GM12864 (cell line): Measurements from ENCODE around the gene EED.

Source experiments
- DNase-seq: peaks from one replicate; pipeline ENCODE4 v3.0.0-alpha.2; 2011; ENCODE audit warnings: low read depth
- H3K4me3 ChIP-seq: 2 replicates; pipeline ENCODE4 v1.5.1; 2011; ENCODE audit warnings: mild to moderate bottlenecking, low read depth, low read length, control low read depth
- CTCF ChIP-seq: IDR thresholded peaks from 2 replicates; pipeline ENCODE4 v1.5.1; 2011; ENCODE audit warnings: low read depth, mild to moderate bottlenecking, moderate library complexity, low read length, control low read depth, inconsistent platforms; ENCODE audit errors: missing control alignments

The EED gene

DNA sequence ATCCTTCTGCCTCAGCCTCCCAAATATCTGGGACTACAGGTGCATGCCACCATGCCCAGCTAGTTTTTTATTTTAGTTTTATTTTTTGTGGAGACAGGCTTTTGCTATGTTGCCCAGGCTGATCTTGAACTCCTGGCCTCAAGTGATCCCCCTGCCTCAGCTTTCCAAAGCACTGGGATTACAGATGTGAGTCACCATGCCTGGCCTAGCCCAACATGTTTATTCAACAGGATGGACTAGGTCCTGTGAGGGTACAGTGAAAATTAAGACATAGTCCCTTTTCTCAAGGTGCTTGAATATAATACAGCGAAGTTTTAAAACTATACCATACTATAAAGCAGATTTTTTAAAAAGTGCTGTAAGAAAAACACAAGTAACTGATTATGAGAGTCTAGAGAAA is 45.2 kb upstream of the EED start:
- DNase-seq = no peak
- H3K4me3 ChIP-seq = no peak overlapping the region
- no peak for TF ChIP-seq CTCF

DNA sequence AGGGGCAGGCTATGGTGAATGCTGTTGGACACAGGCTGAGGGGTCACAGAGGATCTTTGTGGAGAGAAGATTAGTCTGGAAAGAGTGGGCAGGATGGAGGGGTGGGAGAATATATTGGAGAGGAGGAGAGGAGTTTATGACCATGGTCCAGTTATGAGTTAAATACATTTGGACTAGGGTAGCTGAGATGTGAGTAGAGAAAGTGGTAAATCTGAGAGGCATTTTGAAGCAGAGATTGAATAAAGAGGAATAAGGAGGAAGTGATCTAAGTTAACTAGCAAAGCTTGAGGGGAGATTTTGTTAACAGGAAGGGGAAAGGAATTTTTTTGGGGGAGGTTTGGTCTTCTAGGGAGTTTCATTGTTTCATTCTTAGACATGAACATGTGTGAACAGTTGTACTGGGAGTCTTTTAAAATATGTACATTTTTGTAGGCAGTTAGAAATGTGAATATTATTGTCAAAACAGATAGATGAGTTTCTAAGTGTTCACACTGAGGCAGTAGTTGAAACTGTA is 43.1 kb upstream of the EED start:
- no peak for TF ChIP-seq CTCF
- no peak overlapping the region for H3K4me3 ChIP-seq
- no peak for DNase-seq

DNA sequence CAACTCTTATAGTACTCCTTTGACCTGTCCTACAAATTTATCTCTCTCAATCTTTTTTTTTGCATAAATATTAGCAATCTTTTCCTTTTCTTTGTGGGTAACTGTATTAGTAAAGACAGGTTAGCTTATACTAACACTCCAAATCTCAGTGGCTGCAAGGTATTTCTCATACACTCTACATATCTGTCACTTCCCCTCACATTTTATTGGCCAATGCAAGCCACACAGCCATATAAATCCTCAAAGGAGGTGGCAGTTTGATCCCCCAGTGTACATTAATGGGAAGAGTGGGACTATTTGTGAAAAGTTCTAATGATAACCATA is 42.6 kb upstream of the EED start:
- no peak for DNase-seq
- no peak for TF ChIP-seq CTCF

GRCh38 chr11:86204356-86204755 is 40.2 kb upstream of the EED start:
- no peak overlapping the region for H3K4me3 ChIP-seq
- no peak for DNase-seq
- TF ChIP-seq CTCF = no peak

More for the DNA sequence above, 42.6 kb upstream of the EED start:
- peak overlapping the region; percentile 1; the same call in 1 of the 2 replicates for H3K4me3 ChIP-seq

GRCh38 chr11:86205421-86206336 is 38.9 kb upstream of the EED start:
- no peak overlapping the region for H3K4me3 ChIP-seq
- no peak for TF ChIP-seq CTCF
- DNase-seq = no peak

GRCh38 chr11:86206337-86206695 is 38.2 kb upstream of the EED start:
- no peak for TF ChIP-seq CTCF
- DNase-seq = no peak

DNA sequence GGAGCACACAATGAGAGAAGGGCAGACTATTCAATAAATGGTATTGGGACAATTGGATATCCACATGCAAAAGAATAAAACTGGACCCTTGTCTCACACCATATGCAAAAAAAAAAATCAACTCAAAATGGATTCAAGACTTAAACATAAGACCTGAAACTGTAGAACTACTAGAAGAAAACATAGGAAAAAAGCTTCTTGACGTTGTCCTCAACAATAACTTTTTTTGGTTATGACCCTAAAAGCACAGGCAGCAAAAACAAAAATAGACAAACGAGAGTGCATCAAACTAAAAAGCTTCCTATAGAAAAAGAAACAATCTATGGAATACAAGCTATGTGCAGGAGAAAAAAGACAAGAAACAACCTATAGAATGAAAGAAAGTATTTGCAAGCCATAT is 37.1 kb upstream of the EED start:
- DNase-seq = no peak
- TF ChIP-seq CTCF = no peak
- no peak overlapping the region for H3K4me3 ChIP-seq

More at GRCh38 chr11:86206337-86206695, 38.2 kb upstream of the EED start:
- H3K4me3 ChIP-seq = no peak overlapping the region
